Neural cell (in vitro differentiated cells): Measurements from ENCODE around the gene CDC34. TPM values are rescaled to one million over a fixed set of nuclear protein-coding genes. Genes with fewer than 3 reads are reported as not detected.

Experiments used
- H2AFZ ChIP-seq: fragments of 200-600, 300-800 bp; sonication (generic), shearing (Covaris generic); 2 replicates; pipeline ENCODE4 v1.6.0; 2014; ENCODE audit warnings: low read depth, mild to moderate bottlenecking, antibody characterized with exemption, low read length, moderate library complexity
- H3F3A ChIP-seq: fragments of 200-600 bp; shearing (Covaris generic); 2 replicates; pipeline ENCODE4 v1.6.1; 2016; ENCODE audit warnings: mild to moderate bottlenecking, moderate library complexity, mixed read lengths, antibody characterized with exemption, low read length; ENCODE audit not compliant: insufficient read depth, poor library complexity, severe bottlenecking
- H3K27ac ChIP-seq: fragments of 200-600, 300-800 bp; sonication (generic), shearing (Covaris generic); 2 replicates; pipeline ENCODE4 v1.5.1; 2014; ENCODE audit warnings: mild to moderate bottlenecking, low read length, moderate library complexity
- H3K27me3 ChIP-seq: fragments of 300-800, 200-600 bp; sonication (generic), shearing (Covaris generic); 2 replicates; pipeline ENCODE4 v1.6.0; 2014; ENCODE audit warnings: mild to moderate bottlenecking, low read depth, low read length, moderate library complexity; ENCODE audit not compliant: insufficient read depth
- H3K36me3 ChIP-seq: fragments of 300-800, 200-600 bp; sonication (generic), shearing (Covaris generic); 2 replicates; pipeline ENCODE4 v1.5.1; 2014; ENCODE audit warnings: mild to moderate bottlenecking, antibody characterized with exemption, low read length, moderate library complexity; ENCODE audit not compliant: insufficient read depth
- H3K4me2 ChIP-seq: fragments of 300-800, 200-600 bp; sonication (generic), shearing (Covaris generic); 2 replicates; pipeline ENCODE4 v1.6.0; 2014; ENCODE audit warnings: mild to moderate bottlenecking, low read length
- H3K4me3 ChIP-seq: fragments of 300-800, 200-600 bp; sonication (generic), shearing (Covaris generic); 2 replicates; pipeline ENCODE4 v1.5.1; 2014; ENCODE audit warnings: mild to moderate bottlenecking, low read length, moderate library complexity
- H3K79me2 ChIP-seq: fragments of 200-600 bp; shearing (Covaris generic); replicated peaks from 2 replicates; pipeline ENCODE4 v1.6.0; 2014; ENCODE audit warnings: mild to moderate bottlenecking, low read length, moderate library complexity; ENCODE audit not compliant: insufficient read depth
- H3K9ac ChIP-seq: fragments of 300-800, 200-600 bp; sonication (generic), shearing (Covaris generic); 2 replicates; pipeline ENCODE4 v1.6.1; 2016; ENCODE audit warnings: mild to moderate bottlenecking, low read length, mixed read lengths
- H3K9me2 ChIP-seq: fragments of 200-600 bp; shearing (Covaris generic); 2 replicates; pipeline ENCODE4 v1.6.1; 2016; ENCODE audit warnings: mild to moderate bottlenecking, low read length, mixed read lengths; ENCODE audit not compliant: insufficient read depth
- H3K9me3 ChIP-seq: fragments of 200-600, 300-800 bp; sonication (generic), shearing (Covaris generic); 2 replicates; pipeline ENCODE4 v1.6.1; 2016; ENCODE audit warnings: mild to moderate bottlenecking, mixed run types, low read length, moderate library complexity, mixed read lengths
- H4K20me1 ChIP-seq: fragments of 200-600 bp; shearing (Covaris generic); 2 replicates; pipeline ENCODE4 v1.6.1; 2016; ENCODE audit warnings: mild to moderate bottlenecking, mixed run types; ENCODE audit not compliant: insufficient read depth
- EP300 ChIP-seq: fragments of 450-650 bp; conservative IDR thresholded peaks from 2 replicates; pipeline ENCODE4 v1.6.1; 2014; ENCODE audit warnings: antibody characterized with exemption, mild to moderate bottlenecking, moderate library complexity; ENCODE audit not compliant: poor library complexity, severe bottlenecking
- EZH2 ChIP-seq: fragments of 200-600, 300-800 bp; shearing (Covaris generic), sonication (generic); IDR thresholded peaks from 2 replicates; pipeline ENCODE4 v1.6.1; 2014; ENCODE audit warnings: antibody characterized with exemption, low read length, borderline replicate concordance, mild to moderate bottlenecking; ENCODE audit not compliant: insufficient read depth, poor library complexity, severe bottlenecking
- MXI1 ChIP-seq: fragments of 450-650 bp; conservative IDR thresholded peaks from 2 replicates; pipeline ENCODE4 v1.6.1; 2014; ENCODE audit warnings: antibody characterized with exemption, mild to moderate bottlenecking; ENCODE audit not compliant: poor library complexity, severe bottlenecking
- POLR2AphosphoS5 ChIP-seq: IDR thresholded peaks from 2 replicates; pipeline ENCODE4 v1.6.1; 2012
- RAD21 ChIP-seq: fragments of 450-650 bp; conservative IDR thresholded peaks from 2 replicates; pipeline ENCODE4 v1.6.1; 2014; ENCODE audit warnings: antibody characterized with exemption, mild to moderate bottlenecking, moderate library complexity
- SMC3 ChIP-seq: fragments of 450-650 bp; conservative IDR thresholded peaks from 2 replicates; pipeline ENCODE4 v1.6.1; 2014; ENCODE audit warnings: antibody characterized with exemption, mild to moderate bottlenecking, moderate library complexity; ENCODE audit not compliant: poor library complexity
- TAF1 ChIP-seq: IDR thresholded peaks from 2 replicates; pipeline ENCODE4 v1.6.1; 2012; ENCODE audit warnings: low read depth
- polyA plus RNA-seq: library from polyadenylated mRNA; depleted of rRNA; stranded (reverse); fragments of >200 nt; gene quantifications from 2 replicates; pipeline ENCODE4 v1.2.3, GENCODE V29; 2014
- TF ChIP-seq, protein P1 (sequence below): IDR thresholded peaks from 2 replicates; pipeline ENCODE4 v1.6.1; 2012; ENCODE audit warnings: borderline replicate concordance
- TF ChIP-seq, protein P2 (sequence below): fragments of 450-650 bp; IDR thresholded peaks from 2 replicates; pipeline ENCODE4 v1.5.1; 2014; ENCODE audit warnings: antibody characterized with exemption, mild to moderate bottlenecking, moderate library complexity; ENCODE audit not compliant: poor library complexity, severe bottlenecking

CDC34 gene
- polyA plus RNA-seq, 1 donor from 2014 or later, result 155 TPM

DNA sequence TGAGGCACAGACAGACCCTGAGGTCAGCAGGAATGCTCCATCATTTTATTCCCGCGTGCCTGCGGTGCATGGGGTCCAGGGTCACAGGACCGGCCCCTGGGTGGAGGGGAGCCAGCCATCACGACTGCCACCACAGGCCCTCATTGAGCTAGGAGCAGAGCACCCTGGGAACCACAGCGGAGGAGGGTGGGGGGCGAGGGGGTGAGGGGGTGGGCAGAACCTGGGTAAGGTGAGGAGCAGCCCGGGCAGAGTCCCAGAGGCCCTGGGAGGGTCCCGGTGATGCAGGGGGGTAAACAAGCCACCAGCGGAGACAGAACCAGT lies 36.5 kb upstream of the CDC34 start:
- Histone ChIP-seq H3K4me3 (no peak overlapping the region), H4K20me1 (no peaks in the 10 kb centered on the region), H3F3A (no peaks in the 10 kb centered on the region), H3K79me2 (no peaks in the 10 kb centered on the region), H3K27me3 (peaks cover 37% of the 10 kb centered on the region), H3K9ac (no peak overlapping the region), H3K9me2 (no peaks in the 10 kb centered on the region), H3K9me3 (no peaks in the 10 kb centered on the region), H3K27ac (no peak overlapping the region), H3K36me3 (no peaks in the 10 kb centered on the region), H2AFZ (no peak overlapping the region), H3K4me2 (no peak overlapping the region)
- no peak for TF ChIP-seq EZH2
- TF ChIP-seq, protein P1, sequence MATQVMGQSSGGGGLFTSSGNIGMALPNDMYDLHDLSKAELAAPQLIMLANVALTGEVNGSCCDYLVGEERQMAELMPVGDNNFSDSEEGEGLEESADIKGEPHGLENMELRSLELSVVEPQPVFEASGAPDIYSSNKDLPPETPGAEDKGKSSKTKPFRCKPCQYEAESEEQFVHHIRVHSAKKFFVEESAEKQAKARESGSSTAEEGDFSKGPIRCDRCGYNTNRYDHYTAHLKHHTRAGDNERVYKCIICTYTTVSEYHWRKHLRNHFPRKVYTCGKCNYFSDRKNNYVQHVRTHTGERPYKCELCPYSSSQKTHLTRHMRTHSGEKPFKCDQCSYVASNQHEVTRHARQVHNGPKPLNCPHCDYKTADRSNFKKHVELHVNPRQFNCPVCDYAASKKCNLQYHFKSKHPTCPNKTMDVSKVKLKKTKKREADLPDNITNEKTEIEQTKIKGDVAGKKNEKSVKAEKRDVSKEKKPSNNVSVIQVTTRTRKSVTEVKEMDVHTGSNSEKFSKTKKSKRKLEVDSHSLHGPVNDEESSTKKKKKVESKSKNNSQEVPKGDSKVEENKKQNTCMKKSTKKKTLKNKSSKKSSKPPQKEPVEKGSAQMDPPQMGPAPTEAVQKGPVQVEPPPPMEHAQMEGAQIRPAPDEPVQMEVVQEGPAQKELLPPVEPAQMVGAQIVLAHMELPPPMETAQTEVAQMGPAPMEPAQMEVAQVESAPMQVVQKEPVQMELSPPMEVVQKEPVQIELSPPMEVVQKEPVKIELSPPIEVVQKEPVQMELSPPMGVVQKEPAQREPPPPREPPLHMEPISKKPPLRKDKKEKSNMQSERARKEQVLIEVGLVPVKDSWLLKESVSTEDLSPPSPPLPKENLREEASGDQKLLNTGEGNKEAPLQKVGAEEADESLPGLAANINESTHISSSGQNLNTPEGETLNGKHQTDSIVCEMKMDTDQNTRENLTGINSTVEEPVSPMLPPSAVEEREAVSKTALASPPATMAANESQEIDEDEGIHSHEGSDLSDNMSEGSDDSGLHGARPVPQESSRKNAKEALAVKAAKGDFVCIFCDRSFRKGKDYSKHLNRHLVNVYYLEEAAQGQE, result no peak
- TF ChIP-seq POLR2AphosphoS5, result no peak
- TF ChIP-seq RAD21, result no peak
- TF ChIP-seq EP300, result no peak
- TF ChIP-seq TAF1, result no peak
- TF ChIP-seq, protein P2, sequence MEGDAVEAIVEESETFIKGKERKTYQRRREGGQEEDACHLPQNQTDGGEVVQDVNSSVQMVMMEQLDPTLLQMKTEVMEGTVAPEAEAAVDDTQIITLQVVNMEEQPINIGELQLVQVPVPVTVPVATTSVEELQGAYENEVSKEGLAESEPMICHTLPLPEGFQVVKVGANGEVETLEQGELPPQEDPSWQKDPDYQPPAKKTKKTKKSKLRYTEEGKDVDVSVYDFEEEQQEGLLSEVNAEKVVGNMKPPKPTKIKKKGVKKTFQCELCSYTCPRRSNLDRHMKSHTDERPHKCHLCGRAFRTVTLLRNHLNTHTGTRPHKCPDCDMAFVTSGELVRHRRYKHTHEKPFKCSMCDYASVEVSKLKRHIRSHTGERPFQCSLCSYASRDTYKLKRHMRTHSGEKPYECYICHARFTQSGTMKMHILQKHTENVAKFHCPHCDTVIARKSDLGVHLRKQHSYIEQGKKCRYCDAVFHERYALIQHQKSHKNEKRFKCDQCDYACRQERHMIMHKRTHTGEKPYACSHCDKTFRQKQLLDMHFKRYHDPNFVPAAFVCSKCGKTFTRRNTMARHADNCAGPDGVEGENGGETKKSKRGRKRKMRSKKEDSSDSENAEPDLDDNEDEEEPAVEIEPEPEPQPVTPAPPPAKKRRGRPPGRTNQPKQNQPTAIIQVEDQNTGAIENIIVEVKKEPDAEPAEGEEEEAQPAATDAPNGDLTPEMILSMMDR, result no peak
- no peak for TF ChIP-seq SMC3
- no peak for TF ChIP-seq MXI1

DNA sequence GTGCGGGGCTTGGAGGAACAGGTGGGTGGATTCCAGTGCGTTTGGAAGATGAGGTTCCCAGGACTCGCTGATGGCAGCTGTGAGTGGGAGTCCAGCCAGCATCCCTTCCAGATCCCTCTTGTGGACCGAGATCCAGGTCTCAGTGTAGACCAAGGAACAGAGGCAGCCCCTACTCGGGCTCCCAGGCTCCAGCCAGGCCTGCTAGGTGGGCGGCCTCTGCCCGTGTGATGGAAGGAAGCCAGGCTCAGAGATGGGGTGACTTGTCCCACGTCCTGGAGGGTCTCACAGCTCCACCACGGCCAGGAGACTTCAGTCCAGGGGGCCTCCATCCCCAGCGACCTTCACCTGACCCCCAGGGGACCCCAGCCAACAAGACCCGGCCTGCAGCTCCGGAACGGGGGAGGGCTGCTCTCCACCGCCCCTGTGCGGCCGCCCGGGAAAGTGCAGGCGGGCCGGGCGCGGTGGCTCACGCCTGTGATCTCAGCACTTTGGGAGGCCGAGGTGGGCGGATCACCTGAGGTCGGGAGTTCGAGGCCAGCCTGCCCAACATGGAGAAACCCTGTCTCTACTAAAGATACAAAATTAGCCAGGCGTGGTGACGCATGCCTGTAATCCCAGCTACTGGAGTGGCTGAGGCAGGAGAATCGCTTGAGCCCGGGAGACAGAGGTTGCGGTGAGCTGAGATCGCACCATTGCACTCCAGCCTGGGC lies 36.0 kb upstream of the CDC34 start:
- Histone ChIP-seq H3F3A (no peaks in the 10 kb centered on the region), H3K9ac (no peak overlapping the region), H3K4me3 (no peak overlapping the region), H2AFZ (no peak overlapping the region), H3K9me2 (no peaks in the 10 kb centered on the region), H3K27ac (no peak overlapping the region), H4K20me1 (no peaks in the 10 kb centered on the region), H3K4me2 (no peak overlapping the region), H3K79me2 (no peaks in the 10 kb centered on the region), H3K36me3 (no peaks in the 10 kb centered on the region), H3K9me3 (no peaks in the 10 kb centered on the region), H3K27me3 (peaks cover 39% of the 10 kb centered on the region)
- TF ChIP-seq MXI1, result no peak
- TF ChIP-seq, protein P1, result no peak
- no peak for TF ChIP-seq POLR2AphosphoS5
- TF ChIP-seq TAF1, result no peak
- TF ChIP-seq SMC3, result peak; percentile 49
- TF ChIP-seq, protein P2, result peak; percentile 68
- no peak for TF ChIP-seq EP300
- TF ChIP-seq EZH2, result no peak
- TF ChIP-seq RAD21, result no peak
